ENCODE data around the gene NMUR1.

NMUR1 gene

DNA sequence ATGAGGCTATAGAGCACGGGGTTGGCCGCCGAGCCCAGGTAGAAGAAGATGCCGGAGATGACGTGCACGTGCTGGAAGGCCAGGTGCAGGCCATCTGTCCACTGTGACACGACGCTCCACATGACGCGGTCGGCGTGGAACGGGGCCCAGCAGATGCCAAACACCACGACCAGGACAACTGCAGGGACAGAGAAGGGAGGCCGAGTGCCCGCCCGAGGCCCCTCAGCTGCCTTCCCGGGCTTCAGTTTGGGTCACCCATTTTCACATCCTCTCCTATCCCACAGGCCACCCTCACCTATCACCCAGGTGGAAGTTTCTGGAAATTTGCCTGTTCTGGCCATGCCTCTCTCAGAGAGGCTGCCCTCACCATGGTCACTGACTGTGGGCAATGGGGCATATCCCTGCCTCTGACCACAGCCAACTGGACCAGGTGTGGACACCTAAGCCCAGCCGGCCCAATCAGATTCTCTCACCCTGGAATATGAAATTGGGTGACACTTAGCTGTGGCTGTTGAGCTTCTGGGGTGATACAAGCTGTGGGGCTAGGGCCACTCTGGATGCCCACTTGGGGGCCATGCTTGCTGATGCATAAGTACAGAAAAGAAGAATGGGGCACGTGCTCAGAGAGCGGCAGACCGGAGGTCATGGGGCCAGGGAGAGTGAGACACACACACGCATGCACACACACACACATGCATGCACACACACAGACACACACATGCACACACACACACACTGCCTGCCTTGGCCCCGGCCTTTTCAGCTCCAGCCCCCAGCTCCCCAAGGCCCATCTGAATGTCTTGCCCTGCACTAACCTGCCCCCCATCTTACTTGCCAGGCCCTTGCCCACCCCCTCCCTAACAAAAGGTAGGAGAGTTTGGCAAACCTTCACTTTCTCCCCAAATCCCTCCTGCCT lies 4.7 kb downstream of the NMUR1 start:
- no peak for DNase-seq

DNA sequence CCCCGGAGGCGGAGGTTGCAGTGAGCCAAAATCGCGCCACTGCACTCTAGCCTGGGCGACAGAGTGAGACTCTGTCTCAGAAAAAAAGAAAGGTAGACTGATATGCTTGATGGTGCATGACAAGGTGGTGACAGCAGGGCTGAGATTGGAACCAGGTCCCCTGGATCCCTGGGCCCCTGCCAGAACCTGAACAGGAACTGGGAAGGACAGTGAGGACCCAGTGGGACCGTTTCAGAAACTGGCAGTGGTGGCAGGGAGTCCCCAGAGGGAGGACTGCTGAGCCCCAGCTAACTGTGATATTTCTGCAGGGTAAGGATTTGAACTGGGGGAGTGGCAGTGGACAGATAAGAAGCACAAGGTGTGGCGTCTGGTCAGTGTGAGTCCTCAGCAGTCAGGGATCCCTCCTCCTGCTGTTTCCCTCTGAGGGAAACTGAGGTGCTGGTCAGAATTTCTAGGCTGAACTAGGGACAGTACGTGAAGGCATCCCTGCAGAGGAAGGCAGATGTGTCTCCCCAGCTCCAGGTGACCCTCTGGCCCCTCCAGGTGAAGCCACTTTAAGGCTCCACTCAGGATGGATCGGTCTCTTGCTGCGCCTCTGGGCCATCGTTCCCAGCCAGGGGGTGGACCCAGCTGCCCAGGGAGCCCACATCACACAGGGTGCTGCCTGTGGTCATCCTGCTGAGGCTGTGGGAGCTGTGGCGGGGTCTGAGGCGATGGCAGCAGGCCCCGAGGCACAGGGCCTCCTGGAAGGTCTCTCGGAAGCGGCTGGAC lies 5.6 kb downstream of the NMUR1 start:
- no peak for DNase-seq

DNA sequence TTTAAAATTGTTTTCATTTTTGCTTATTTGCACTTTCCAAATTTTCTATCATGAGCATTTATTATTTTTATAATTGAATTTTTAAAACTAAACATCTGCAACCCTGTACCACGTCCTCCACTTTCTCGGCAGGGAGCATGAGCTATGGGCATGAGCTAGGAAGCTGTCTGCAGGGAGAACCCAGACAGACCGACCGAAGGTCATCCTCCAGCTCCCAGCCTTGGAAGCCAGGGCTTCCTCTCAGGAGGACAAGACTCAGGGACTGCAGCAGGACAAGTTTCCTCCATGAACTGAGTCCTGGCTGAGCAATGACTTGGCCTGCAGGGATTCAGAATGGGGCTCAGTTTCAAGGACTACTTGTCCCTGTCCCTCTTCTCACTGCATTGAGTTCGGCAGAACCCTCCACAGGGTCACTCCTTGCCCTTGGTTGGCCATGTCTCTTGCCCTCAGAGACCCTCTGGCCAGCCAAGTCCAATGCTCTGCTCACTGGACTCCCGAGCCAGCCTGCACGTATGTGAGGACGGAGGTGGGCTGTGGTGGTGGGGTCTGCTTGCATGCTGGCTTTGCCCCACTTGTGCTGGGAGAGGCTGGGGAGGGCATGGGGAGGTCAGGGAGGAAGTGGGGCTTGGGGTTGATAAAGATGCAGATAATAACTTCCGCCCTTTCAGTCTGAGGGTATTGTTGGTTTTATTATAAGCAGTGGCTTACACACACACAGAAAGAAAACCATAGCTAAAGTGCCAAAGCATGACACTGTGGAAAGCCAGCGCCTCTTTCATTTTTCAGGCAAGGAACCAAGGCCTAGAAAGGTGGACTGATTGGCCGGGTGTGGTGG lies 6.6 kb downstream of the NMUR1 start:
- no peak for DNase-seq

DNA sequence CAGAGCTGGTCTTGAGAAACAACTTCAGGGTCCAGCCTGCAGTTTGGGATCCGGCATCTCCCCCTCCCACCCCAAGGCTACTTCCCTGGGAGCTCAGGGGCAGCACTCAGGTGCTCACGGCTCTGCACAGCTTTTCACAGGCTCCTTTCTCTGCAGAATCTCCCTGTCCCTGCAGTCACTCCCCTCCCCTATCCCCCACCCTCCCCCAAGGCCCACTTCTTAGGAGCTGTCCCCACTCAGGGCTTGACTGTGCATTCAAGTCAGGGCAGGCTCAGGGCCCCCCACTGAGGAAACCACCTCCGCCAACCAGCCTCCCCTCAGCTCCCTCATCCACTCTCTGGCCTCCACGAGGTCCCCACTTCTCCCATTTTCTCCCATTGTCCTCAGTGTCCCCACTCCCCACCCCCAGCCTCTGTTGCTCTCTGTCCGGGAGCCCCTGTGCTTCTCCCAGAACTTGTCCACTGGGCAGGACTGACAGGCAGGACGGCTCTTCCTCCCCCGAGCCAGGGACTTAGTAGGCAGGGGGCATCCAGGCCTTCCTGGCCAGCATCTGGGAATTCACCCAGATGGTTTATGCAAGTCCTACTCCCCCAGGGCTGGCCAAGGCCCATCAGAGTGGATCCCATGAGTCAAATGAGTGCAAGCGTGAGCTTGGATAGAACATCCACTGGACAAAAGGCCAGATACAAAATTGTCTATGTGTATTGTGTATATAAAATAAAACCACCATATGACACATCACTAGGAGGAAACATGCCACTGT lies 7.6 kb downstream of the NMUR1 start:
- DNase-seq, result no peak

DNA sequence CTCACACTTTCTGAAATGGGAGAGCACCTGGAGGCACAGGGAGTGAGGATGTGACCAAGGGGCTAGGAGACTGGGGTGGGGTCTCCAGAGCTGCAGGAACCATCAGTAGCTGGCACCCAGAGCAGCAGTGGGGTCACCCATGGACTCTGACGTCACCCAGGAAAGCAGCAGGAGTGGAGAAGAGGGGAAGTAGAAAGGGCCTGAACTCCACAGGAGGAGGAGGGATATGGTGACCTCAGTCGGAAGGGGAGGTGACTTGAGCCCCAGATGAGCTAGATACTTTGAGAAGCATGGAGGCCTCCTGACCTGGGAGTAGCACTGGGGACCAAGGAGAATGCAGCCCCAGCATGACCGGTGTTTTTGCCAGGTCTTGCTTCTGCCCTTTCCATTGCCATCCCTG lies 8.8 kb downstream of the NMUR1 start:
- DNase-seq, result no peak

DNA sequence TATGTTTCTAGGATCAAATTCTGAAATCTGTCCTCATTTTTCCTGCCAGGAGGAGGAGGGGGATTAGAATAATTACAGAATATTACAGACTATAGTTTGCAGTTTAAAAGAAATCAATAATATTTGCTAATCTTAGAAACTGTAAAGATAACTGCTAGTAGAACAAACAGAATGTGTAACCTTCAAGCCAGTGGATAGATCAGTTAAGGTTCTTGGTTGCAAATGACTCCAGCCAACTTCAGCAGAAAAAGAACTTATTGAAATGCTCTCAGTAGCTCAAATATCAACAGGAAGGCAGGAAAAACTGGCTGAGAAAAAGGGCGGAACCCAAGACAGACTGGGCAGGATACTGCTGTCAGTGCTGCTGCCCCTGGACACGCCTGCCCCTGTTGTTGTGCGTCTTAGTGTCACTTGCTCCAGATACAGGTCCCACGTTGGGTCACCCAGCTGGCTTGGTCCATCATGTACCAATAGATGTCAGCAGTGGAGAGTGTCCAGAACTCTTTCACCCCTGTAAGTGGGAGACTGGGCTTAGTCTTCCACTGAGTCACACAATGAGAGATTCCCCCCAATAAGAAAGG lies 10.2 kb downstream of the NMUR1 start:
- DNase-seq, result no peak

DNA sequence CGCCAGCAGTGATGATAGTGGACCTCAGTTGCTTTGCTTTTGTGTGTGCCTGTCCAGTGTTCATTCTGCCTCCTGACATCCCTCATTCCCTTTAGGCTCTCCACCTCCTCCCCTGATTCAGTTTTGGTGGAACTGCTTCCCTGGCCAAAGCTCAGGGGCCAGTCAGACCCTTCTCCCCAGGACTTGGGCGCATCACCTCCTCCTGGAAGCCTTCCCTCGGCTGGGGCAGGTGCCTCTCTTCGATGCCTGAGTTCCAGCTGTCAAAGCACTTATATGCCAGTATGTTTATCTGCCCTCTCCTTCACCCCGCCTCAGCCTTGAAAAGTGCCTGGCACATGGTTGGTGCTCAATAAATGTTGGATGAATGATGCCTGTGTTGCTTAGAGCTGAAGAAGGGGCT lies 11.5 kb downstream of the NMUR1 start:
- no peak for DNase-seq

DNA sequence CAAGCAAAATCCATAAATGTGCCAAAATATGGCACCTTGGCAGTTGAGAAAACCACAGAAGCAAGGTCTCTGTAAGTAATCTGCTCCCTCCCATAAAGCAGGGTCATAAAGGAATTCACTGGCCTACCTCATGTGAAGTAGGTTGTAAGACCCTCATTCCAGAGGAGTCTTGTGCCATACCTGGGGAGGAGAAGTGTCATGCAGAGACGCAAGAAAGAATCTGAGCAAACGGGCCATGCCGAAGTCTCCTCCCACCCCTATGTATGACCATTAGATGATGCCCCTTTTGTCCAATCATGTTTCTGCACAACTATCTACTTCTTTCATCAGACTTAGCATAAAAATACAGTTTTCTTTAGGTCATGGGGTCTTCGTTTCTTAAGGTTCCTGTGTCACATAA lies 14.6 kb downstream of the NMUR1 start:
- no peak for DNase-seq

DNA sequence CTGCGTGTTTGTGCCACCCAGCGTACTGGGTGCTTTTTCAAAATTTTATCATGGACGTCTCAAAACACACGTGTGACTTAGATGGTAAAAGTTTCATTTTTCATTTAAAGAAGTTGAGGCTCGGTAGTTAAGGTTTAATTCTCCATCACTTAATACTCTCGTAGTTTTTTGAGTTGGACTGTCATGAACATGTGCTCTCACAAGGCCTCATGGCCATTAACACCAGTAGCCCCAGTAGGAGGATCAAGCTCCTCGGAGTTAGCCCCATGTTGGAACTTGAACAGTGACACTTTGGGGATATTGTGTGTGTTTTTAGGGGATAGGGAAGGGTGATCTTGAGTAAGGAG lies 15.3 kb downstream of the NMUR1 start:
- DNase-seq, result no peak

DNA sequence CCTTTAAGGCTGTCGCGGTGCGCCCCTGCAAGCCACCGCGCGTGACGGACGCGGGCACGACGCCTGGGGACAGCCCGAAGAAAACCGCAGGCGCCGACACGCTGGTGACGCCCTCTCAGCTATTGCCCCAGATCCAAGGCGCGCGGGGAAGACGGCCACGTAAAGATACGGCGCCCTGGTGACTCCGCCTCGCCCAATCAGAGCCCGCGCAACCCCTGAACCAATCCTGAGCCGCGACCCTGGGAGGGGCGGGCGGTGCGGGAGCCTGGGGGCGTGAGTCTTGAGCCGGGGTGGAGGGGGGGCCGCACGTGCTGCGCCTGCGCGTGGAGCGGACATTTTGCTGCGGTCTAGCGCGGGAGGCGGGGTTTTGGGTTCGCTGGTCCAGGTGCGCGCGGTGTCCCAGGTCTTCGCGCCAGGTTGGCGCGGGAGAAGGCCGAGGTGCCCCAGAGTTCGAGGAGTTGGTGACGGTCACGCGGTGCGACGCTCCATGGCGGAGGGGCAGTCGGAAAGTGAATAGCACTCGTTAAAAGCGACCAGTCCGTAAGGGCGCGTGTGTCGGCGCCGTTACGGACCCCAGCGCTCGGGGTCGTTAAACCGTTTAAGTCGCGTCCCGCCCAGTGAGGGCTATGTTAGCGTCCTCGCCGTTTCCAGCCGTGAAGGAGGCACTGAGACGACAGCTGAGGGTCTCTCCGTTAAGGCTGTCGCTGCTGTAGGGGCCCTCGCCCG lies 15.9 kb downstream of the NMUR1 start:
- peak; percentile 99 for DNase-seq

DNA sequence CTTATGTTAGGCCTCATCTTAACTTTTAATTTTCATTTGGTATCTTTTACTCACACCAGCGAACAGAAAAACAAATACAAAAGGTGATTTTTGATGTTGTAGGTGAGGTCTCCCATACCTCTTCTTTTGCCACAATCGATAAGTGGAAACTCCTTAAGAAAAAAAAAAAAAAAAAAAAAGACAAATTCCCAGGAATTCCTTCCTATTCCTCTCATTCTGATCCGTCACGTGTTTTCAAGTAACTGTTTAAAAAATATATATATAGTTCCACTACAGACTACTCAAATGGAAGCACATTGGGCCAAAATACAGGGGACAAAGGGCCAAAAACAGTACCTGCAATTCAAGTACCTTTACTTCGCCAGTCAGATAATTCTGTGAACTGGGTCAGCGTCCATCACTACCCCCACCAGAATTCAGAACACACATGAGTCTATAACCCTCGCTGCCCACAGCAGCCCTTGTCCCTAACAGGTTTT lies 16.5 kb downstream of the NMUR1 start:
- no peak for DNase-seq

DNA sequence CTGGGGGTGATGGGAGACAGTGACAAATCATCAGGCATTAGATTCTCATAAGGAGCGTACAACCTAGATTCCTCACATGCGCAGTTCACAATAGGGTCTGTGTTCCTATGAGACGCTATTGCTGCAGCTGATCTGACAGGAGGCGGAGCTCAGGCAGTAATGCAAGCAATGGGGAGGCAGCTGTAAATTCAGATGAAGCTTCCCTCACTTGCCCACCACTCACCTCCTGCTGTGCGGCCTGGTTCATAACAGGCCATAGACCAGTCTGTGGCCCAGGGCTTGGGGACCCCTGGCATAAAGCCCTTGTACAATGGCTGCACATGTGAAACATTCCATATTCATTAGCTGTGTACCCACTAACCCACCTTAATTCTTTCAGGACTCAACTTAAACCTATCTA lies 18.0 kb downstream of the NMUR1 start:
- no peak for DNase-seq

DNA sequence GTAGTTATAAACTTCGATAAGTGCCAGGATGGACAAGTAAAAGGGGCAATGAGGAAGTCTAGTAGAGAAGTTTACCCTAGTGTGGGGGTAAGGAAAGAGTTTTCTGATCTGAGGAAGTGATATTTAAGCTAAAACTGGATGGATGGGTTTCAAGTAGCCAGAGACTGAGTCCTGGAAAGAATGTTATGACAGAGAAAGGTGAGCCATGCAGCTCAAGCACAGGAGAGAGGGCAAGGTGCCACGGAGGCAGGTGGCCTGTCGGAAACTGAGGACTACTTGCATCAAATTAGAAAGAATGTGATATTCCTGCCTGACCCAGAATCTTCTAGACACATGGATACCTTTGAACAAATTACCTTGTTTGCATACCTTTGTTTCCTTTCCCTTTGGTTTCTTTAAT lies 26.5 kb downstream of the NMUR1 start:
- DNase-seq, result no peak

DNA sequence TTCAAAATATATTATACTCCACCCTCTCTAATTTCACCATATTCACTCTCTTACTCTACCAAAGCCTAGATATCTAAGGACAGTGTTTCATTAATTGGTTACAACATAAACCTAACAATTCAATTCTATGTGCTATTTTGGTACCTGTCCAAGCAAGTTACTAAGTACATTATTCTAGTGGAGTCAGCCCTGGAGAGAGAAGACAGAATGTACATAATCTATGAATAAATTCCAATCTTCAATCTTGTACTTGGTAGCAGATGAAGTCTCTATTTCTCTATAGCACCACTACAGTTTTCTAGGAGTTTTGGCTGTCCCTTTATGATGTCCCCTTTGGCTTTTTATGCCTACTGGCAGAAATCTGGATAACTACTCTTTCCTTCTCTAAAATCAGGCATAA lies 27.6 kb downstream of the NMUR1 start:
- DNase-seq, result no peak

DNA sequence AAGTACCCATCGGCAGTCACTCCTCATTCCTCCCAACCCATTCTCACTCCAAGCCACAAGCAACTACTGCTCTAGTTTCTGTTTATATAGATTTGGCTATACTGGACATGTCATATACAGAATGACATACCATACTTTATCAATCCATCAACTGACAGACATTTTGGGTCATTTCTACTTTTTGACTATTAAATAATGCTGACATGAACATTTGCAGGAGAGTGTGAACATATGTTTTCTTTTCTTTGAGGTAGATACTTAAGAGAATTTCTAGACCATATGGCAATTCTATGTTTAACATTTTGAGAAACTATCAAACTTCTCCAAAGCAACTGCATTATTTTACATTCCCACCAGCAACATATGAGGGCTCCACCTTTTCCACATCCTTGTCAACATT lies 32.6 kb downstream of the NMUR1 start:
- no peak for DNase-seq

DNA sequence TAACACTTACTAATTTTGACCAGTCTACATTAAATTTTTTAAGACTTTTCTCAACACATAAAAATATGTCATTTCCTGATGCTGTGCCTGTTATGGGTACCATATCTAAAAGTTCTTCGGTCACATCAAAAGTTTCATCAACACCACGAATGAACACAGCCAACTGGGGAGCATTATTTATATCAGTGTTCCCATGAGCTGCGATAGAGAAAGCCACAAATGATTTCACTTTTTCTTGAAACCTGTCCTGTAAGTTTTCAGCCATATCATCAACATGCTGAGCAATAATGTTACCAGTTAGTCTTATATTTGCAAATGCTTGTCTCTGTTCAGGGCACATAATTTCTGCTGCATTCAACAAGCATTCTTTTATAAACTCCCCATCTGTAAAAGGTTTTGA lies 35.6 kb downstream of the NMUR1 start:
- no peak for DNase-seq

DNA sequence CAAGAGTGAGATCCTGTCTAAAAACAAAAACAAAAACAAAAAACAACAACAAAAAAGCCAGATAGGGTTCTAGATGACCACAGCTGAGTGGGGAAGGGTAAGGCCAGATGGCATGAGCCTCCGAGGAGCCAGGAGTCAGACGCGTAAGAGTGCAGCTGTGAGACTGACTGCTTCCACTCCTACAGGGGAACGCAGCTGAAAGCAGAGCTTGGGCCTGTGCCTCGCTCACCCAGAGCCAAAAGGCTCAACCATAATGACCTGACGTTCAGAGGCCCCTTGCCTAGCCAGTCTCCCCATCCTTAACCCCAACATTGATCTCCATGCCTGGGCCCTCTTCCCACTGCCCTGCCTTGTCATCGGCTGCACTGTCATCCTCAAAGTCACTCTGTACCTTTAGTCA lies 39.4 kb downstream of the NMUR1 start:
- DNase-seq, result no peak

DNA sequence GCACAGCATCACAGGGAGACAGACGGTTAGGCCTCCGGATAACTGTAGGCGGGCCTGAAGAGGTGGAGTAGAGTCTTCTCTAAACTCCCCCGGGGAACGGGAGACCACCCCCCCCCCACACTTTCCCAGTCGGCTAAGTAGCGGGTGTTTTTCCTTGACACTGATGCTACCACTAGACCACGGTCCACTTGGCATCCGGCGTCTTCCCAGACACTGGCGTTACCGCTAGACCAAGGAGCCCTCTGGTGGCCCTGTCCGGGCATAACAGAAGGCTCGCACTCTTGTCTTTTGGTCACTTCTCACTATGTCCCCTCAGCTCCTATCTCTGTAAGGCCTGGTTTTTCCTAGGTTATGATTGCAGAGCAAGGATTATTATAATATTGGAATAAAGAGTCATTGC lies 40.3 kb downstream of the NMUR1 start:
- no peak for DNase-seq

DNA sequence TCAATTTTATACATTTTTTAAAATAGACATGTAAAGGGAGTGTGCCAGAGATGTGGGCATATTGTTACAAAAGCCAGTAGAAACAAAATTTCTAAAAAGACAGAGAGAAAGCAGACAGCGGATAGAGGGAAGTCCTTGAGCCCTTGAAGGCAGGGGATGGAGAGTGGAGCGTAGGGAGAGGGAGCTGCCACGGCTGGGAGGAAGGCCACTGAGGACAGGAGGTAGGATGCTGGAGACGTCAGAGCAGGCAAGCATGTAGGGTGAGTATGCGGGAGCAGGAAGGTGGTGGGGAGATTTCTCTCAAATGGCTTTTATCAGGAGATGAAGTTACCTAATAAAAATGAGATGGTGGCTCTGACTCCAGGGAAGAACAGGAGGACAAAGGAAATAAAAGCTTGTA lies 41.9 kb downstream of the NMUR1 start:
- DNase-seq, result no peak

DNA sequence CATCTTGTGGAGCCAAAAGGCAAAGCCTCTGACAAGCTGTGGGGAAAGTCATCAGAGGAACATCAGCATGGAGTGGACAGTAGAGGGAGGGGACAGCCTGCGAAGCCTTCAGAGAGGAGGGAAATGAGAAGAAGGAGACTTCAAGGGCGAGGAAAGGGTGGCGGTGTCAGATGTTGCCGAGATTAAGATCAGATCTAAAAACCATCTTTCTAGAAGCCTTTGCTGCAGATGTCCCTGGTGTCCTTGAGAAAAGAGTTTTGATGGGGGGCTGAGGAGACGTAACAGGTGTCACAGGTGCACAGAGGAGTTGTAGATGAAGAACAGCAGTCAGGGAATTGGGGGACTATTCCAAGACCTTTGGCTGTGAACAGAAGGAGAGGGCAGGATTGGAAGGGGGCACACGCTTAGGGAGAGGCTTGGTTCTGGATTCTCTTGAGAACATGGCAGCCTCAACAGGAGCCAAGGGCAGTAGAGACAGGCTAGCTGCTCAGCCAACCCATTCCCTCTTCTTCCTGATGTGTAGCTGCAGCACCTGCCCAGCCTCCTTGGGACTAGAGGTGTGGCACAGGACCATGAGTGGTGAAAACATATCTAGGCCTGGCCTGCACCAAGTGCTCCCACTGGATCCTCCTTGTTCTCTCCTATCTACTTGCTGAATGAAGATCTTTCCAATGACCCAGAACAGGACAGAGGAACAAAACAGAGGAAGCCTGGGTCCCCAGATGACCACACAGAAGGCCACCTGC lies 43.2 kb downstream of the NMUR1 start:
- DNase-seq, result no peak
